Measurements from ENCODE around the gene GUCD1. TPM values are rescaled to one million over a fixed set of nuclear protein-coding genes. Genes with fewer than 3 reads are reported as not detected.
"Not testable (repeated sequence)": the region's sequence is repeated elsewhere in the genome, so short reads cannot be mapped to it uniquely, and the experiment has no call there.

Gene GUCD1
- total RNA-seq, 4 donors from 2014 or later = 56.7 to 498 (median 277) TPM

DNA sequence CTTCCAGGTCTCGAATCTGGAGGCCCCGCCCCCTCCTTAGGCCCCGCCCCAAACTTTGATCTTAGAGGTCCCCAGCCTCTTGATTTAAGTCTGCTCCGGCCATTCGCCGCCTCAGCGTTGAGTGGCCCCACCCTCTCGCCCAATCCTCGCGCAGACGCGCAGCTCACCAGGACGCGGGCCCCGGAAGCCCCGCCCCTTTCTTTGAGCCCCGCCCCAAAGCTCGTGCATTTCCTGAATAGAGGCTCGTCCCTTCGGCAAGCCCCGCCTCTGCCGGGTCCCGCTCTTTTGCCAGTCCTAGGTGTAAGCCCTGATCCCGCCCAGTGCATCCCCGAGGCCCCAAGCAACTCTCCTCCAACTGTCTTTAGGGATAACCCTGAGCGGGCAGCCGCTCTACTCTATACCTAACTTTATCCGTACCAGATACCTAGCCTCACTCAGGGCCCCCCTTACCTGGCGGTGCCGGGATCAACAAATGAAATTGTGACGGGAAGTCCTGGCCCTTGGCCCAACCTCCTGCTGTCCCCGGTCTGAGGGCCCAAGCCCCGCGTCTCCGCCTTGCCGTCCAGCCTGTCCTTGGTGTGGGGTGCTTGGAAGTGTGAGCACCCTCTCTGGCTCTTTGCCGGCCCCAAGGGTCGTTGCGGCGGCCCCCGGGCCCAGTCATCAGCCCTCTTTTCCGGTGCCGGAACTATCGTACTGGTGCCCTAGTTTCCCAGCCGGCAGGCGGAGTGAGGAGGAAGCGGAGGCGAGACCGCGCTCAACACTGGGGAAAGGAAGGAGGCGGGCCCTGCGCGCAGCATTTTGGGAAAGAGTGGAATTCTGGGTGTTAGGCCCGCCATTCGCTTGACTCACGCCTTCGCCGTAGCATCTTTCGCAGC, 464 bp upstream of the GUCD1 start, which contains the start of gene SNRPD3:
Gene SNRPD3 (plus strand): TSS at position 835 of the 875 bp plus-strand sequence. CDS start 1,676 bp downstream, outside the sequence.
- Histone ChIP-seq H3K4me3 (peak within 1 kb of the TSS; percentile 94 to 96 (median 95)), H3K36me3 (peaks cover 0 to 5% (median 2%) of the 10 kb centered on the region in 4 donors), H3K27me3 (no peaks in the 10 kb centered on the region), H3K27ac (peak within 1 kb of the TSS; percentile 95 to 99 (median 98)), H3K4me1 (peaks cover 47 to 55% (median 52%) of the 10 kb centered on the region in 4 donors), H3K9me3 (no peaks in the 10 kb centered on the region)
- 1% methylated on average over 57 of the region's 59 CpGs; no CpG with 5 or more reads in 1 of the 2 donors for WGBS, 2 donors (ENCODE audit: low coverage in 1 of 2)
- intact Hi-C loops (cut with DNase I; ENCODE audit: low total_unique reads) (no loop called here), in situ Hi-C loops (cut with MboI; ENCODE audit: low pct_ligation_motif_present in 1 of 4, low pct_unique_long_range_greater_than_20kb in 1 of 4, low sequenced_read_pairs in 3 of 4) (no loop called here)
- TF ChIP-seq POLR2A (IDR thresholded peaks at IDR 0.05) = peak; percentile 88
- TF ChIP-seq, protein P1, sequence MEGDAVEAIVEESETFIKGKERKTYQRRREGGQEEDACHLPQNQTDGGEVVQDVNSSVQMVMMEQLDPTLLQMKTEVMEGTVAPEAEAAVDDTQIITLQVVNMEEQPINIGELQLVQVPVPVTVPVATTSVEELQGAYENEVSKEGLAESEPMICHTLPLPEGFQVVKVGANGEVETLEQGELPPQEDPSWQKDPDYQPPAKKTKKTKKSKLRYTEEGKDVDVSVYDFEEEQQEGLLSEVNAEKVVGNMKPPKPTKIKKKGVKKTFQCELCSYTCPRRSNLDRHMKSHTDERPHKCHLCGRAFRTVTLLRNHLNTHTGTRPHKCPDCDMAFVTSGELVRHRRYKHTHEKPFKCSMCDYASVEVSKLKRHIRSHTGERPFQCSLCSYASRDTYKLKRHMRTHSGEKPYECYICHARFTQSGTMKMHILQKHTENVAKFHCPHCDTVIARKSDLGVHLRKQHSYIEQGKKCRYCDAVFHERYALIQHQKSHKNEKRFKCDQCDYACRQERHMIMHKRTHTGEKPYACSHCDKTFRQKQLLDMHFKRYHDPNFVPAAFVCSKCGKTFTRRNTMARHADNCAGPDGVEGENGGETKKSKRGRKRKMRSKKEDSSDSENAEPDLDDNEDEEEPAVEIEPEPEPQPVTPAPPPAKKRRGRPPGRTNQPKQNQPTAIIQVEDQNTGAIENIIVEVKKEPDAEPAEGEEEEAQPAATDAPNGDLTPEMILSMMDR (IDR thresholded peaks at IDR 0.05) = peak; percentile 24 to 79 (median 29)
- peak; percentile 87 to 92 (median 88) for TF ChIP-seq POLR2AphosphoS5 (IDR thresholded peaks at IDR 0.05)
- TF ChIP-seq EP300 (IDR thresholded peaks at IDR 0.05; ENCODE audit: low read depth) = peak; percentile 6
- peak; percentile 100 for DNase-seq

DNA sequence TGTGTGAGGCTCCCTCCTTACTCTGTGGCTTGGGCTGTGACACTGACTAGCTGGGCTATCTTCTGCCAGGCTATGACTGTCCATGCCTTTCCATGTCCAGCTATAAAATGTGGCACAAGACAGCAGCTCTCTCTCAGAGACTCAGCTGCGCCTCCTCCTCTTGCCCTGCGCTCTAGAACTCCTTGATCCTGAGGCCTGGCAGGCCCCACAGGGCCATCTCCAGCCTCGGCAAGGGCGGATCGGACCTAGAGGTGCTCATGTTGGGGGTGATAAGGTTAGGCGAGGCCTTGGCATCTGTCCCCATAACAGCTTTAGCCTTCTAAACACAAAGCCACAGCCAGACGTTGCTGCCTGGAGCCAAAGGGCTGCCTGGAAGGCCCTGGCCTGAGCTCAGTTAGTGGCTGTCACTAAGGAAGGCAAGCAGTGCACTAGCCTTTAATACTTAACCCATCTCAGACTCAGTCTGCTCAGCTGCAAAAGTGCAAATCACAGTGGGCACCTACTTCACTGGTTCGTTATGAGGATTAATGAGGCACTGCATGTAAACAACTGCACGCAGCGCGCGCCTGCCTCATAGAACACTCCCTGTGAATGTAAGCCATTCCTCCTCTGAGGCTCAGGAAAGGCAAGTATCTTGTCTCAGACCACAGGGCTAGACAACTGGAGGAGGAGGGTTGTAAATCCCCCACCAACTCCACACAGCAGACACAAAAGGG, 1.2 kb downstream of the GUCD1 start:
- intact Hi-C loops (cut with DNase I; ENCODE audit: low total_unique reads) = no loop called here
- in situ Hi-C loops (cut with MboI; ENCODE audit: low pct_ligation_motif_present in 1 of 4, low pct_unique_long_range_greater_than_20kb in 1 of 4, low sequenced_read_pairs in 3 of 4) = no loop called here
- TF ChIP-seq POLR2AphosphoS5 (IDR thresholded peaks at IDR 0.05) (peak in 1 of 3 donors; percentile 5), EP300 (IDR thresholded peaks at IDR 0.05; ENCODE audit: low read depth) (no peak), POLR2A (IDR thresholded peaks at IDR 0.05) (no peak)
- Histone ChIP-seq H3K4me1 (peaks cover 51 to 66% (median 63%) of the 10 kb centered on the region in 4 donors), H3K27ac (peak overlapping the region; percentile 95 to 99 (median 98)), H3K4me3 (peak overlapping the region; percentile 92 to 96 (median 95)), H3K9me3 (no peaks in the 10 kb centered on the region), H3K27me3 (no peaks in the 10 kb centered on the region), H3K36me3 (peaks cover 0 to 6% (median 3%) of the 10 kb centered on the region in 4 donors)
- WGBS, 2 donors (ENCODE audit: low coverage in 1 of 2) = 0 to 22% methylated on average over 1 to 12 of the region's 12 CpGs
- peak; percentile 29 for DNase-seq

DNA sequence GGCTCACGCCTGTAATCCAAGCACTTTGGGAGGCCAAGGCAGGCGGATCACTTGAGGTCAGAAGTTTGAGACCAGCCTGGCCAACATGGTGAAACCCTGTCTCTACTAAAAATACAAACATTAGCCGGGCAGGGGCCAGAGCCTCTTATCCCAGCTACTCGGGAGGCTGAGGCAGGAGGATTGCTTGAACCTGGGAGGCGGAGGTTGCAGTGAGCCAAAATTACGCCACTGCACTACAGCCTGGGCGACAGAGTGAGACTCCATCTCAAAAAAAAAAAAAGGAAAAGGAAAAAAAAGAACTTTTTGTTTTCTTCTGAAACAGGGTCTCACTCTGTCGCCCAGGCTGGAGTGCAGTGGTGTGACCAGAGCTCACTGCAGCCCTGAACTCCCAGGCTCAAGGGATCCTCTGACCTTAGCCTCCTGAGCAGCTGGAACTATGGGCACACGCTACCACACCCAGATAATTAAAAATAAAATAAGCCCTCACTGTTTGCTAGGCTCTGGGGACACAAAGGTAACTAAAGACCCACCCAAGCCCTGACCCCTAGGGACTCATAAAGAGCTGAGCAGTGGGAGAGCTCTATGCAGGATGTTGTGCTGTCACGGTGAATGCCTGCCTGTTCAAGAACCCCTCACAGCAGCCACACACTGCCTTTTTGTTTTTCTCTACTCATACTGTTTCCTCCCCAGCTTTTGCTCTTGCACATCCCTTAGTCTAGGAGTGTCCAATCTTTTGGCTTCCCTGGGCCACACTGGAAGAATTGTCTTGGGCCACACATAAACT, 2.2 kb downstream of the GUCD1 start:
- H3K36me3 ChIP-seq = peaks cover 0 to 11% (median 3%) of the 10 kb centered on the region in 4 donors
- intact Hi-C loops (cut with DNase I; ENCODE audit: low total_unique reads); in situ Hi-C loops (cut with MboI; ENCODE audit: low pct_ligation_motif_present in 1 of 4, low pct_unique_long_range_greater_than_20kb in 1 of 4, low sequenced_read_pairs in 3 of 4); H3K9me3 ChIP-seq; H3K27me3 ChIP-seq: not testable (repeated sequence)
- peaks cover 51 to 65% (median 62%) of the 10 kb centered on the region in 4 donors for H3K4me1 ChIP-seq
- TF ChIP-seq POLR2A (IDR thresholded peaks at IDR 0.05) (peak; percentile 40), POLR2AphosphoS5 (IDR thresholded peaks at IDR 0.05) (peak in 2 of 3 donors; percentile 33 to 54)
- peak; percentile 36 for DNase-seq
- H3K27ac ChIP-seq = peak overlapping the region; percentile 95 to 99 (median 98)
- WGBS, 2 donors (ENCODE audit: low coverage in 1 of 2) = 30 to 78% methylated on average over 2 to 10 of the region's 10 CpGs
- H3K4me3 ChIP-seq = peak overlapping the region in 1 of 4 donors; percentile 95

DNA sequence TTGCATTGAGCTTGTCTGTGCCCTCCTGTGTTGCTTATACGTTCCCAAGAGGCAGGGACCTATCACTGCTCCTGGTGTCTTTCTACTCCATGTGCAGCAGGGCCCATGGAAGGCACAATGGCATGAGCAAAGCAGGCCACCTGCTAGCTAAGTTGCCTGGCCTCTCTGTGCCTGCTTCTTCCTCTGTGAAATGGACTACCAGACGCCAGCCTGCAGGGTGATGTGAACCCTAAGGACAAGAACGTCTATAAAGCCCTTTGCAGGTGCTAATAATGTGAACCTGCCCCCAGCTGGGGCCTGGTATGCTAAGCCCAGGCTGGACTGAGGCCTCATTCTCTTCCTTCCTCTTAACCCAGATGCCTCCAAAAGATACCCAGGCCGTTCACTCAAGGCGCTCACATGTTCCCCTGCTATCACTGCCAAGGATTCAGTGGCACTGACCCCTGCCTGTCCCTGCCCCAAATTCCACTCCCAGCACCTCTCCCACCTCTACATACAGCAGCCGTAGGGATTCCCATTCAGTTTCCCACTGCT, 4.0 kb downstream of the GUCD1 start:
- in situ Hi-C loops (cut with MboI; ENCODE audit: low pct_ligation_motif_present in 1 of 4, low pct_unique_long_range_greater_than_20kb in 1 of 4, low sequenced_read_pairs in 3 of 4) = no loop called here
- Histone ChIP-seq H3K9me3 (no peaks in the 10 kb centered on the region), H3K27ac (peak overlapping the region; percentile 72 to 99 (median 96)), H3K4me1 (peaks cover 41 to 51% (median 48%) of the 10 kb centered on the region in 4 donors), H3K36me3 (peaks cover 0 to 28% (median 10%) of the 10 kb centered on the region in 4 donors), H3K27me3 (no peaks in the 10 kb centered on the region), H3K4me3 (peak overlapping the region in 1 of 4 donors; percentile 3)
- intact Hi-C loops (cut with DNase I; ENCODE audit: low total_unique reads) = no loop called here
- 83 to 88% methylated on average over 1 to 6 of the region's 6 CpGs for WGBS, 2 donors (ENCODE audit: low coverage in 1 of 2)
- no peak for TF ChIP-seq EP300 (IDR thresholded peaks at IDR 0.05; ENCODE audit: low read depth)
- TF ChIP-seq POLR2A (IDR thresholded peaks at IDR 0.05) = no peak
- TF ChIP-seq, protein P1 (IDR thresholded peaks at IDR 0.05) = no peak
- TF ChIP-seq POLR2AphosphoS5 (IDR thresholded peaks at IDR 0.05) = no peak
- no peak for DNase-seq
